Measurements from ENCODE around the gene PF4V1.

- no peak for TF ChIP-seq POLR2AphosphoS5 (IDR thresholded peaks at IDR 0.05; ENCODE audit: low read depth, low read length)
- TF ChIP-seq FOXP2 (optimal IDR thresholded peaks at IDR 0.05; ENCODE audit: borderline replicate concordance, extremely low read depth, extremely low read length, insufficient read depth), result no peak
These were observed 16.3 kb downstream of the PF4V1 start, which contains the start of gene CXCL1 for GRCh38 chr4:73869130-73870055.

Measured in PFSK-1 (cell line).